ENCODE measurements around the gene B3GNT5. TPM values are rescaled to one million over a fixed set of nuclear protein-coding genes. Genes with fewer than 3 reads are reported as not detected.

The B3GNT5 gene
- total RNA-seq, 2 experiments from 2014 or later, result 0.60 to 0.73 TPM

DNA sequence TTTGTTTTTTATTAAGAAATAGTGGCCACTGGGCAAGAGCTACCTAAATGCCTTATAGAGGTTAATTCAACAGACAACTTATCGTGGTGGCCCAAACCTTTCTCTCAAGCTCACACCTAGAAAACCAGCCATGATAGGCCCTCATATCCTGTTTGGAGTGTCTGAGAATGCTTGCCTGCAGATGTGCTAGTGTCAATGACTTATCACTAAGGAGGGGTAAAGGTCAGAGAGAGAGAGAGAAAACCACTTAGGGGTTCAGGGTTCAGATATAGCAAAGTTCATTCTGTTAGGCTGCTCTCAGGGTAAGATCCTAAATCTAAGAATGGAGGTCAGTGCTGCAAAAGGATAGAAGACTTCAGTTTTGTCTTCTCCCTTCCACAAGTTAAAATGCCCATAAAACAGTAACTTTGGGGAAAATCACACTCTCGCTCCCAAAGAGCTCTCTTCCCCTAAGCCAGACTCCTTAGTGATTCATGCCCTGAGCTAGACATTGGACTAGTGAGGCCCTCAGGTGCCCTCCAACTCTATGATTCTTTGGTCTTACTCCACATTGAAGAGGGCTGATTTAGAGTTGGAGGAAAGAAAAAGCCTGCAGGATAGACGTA is 30.3 kb upstream of the B3GNT5 start:
- no peaks in the 10 kb centered on the region for H3K36me3 Mint-ChIP-seq (ENCODE audit: low read depth)

GRCh38 chr3:183224180-183224970 is 28.7 kb upstream of the B3GNT5 start:
- peak overlapping the region; percentile 21 for H3K4me3 ChIP-seq (ENCODE audit: low read length)
- ATAC-seq (ENCODE audit: poor library complexity), result peak; percentile 98
- CTCF ChIA-PET, result no interaction called here

More for the DNA sequence above, 30.3 kb upstream of the B3GNT5 start:
- Mint-ChIP-seq H3K4me3 (no peak overlapping the region), H3K27me3 (no peaks in the 10 kb centered on the region), H3K27ac (no peak overlapping the region), H3K9me3 (no peaks in the 10 kb centered on the region), H3K4me1 (ENCODE audit: low read depth) (peaks cover 15% of the 10 kb centered on the region)
- POLR2A ChIA-PET, result no interaction called here
- TF ChIP-seq, protein P1, sequence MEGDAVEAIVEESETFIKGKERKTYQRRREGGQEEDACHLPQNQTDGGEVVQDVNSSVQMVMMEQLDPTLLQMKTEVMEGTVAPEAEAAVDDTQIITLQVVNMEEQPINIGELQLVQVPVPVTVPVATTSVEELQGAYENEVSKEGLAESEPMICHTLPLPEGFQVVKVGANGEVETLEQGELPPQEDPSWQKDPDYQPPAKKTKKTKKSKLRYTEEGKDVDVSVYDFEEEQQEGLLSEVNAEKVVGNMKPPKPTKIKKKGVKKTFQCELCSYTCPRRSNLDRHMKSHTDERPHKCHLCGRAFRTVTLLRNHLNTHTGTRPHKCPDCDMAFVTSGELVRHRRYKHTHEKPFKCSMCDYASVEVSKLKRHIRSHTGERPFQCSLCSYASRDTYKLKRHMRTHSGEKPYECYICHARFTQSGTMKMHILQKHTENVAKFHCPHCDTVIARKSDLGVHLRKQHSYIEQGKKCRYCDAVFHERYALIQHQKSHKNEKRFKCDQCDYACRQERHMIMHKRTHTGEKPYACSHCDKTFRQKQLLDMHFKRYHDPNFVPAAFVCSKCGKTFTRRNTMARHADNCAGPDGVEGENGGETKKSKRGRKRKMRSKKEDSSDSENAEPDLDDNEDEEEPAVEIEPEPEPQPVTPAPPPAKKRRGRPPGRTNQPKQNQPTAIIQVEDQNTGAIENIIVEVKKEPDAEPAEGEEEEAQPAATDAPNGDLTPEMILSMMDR (IDR thresholded peaks at IDR 0.05), result no peak
- peaks cover 2% of the 10 kb centered on the region for H3K36me3 ChIP-seq (ENCODE audit: insufficient read depth, low read length)
- DNase-seq (no peak), ATAC-seq (ENCODE audit: poor library complexity) (no peak)
- CTCF ChIA-PET, result no interaction called here
- no peak overlapping the region for H3K27ac ChIP-seq (ENCODE audit: low read depth in 1 of 2, low read length in 2 of 2)
- no peaks in the 10 kb centered on the region for H3K9me3 ChIP-seq (ENCODE audit: control insufficient read depth in 1 of 2, insufficient read depth in 1 of 2, low read length in 2 of 2)
- no peak overlapping the region for H3K4me3 ChIP-seq (ENCODE audit: low read length)
- peaks cover 8% of the 10 kb centered on the region for H3K4me1 ChIP-seq (ENCODE audit: insufficient read depth, low read length)
- H3K27me3 ChIP-seq (ENCODE audit: control insufficient read depth in 1 of 2, insufficient read depth in 2 of 2, low read length in 2 of 2), result no peaks in the 10 kb centered on the region
- intact Hi-C loops (cut with DNase I, micrococcal nuclease), result no loop called here

GRCh38 chr3:183226333-183226890 is 26.6 kb upstream of the B3GNT5 start:
- H3K27ac Mint-ChIP-seq, result no peak overlapping the region
- no peaks in the 10 kb centered on the region for H3K27me3 Mint-ChIP-seq
- ChIA-PET CTCF (no interaction called here), POLR2A (no interaction called here)
- Histone ChIP-seq H3K36me3 (ENCODE audit: insufficient read depth, low read length) (peaks cover 2% of the 10 kb centered on the region), H3K9me3 (ENCODE audit: control insufficient read depth in 1 of 2, insufficient read depth in 1 of 2, low read length in 2 of 2) (no peaks in the 10 kb centered on the region), H3K27me3 (ENCODE audit: control insufficient read depth in 1 of 2, insufficient read depth in 2 of 2, low read length in 2 of 2) (no peaks in the 10 kb centered on the region), H3K27ac (ENCODE audit: low read depth in 1 of 2, low read length in 2 of 2) (no peak overlapping the region), H3K4me1 (ENCODE audit: insufficient read depth, low read length) (peaks cover 8% of the 10 kb centered on the region), H3K4me3 (ENCODE audit: low read length) (no peak overlapping the region)
- TF ChIP-seq, protein P1 (IDR thresholded peaks at IDR 0.05), result no peak
- ATAC-seq (ENCODE audit: poor library complexity) (no peak), DNase-seq (no peak)
- no peaks in the 10 kb centered on the region for H3K9me3 Mint-ChIP-seq
- peaks cover 15% of the 10 kb centered on the region for H3K4me1 Mint-ChIP-seq (ENCODE audit: low read depth)
- no peaks in the 10 kb centered on the region for H3K36me3 Mint-ChIP-seq (ENCODE audit: low read depth)
- intact Hi-C loops (cut with DNase I, micrococcal nuclease), result no loop called here
- no peak overlapping the region for H3K4me3 Mint-ChIP-seq

More at GRCh38 chr3:183224180-183224970, 28.7 kb upstream of the B3GNT5 start:
- Mint-ChIP-seq H3K27ac (peak overlapping the region; percentile 2), H3K4me1 (ENCODE audit: low read depth) (peaks cover 15% of the 10 kb centered on the region), H3K36me3 (ENCODE audit: low read depth) (no peaks in the 10 kb centered on the region), H3K9me3 (no peaks in the 10 kb centered on the region), H3K4me3 (peak overlapping the region; percentile 75), H3K27me3 (no peaks in the 10 kb centered on the region)
- Histone ChIP-seq H3K4me1 (ENCODE audit: insufficient read depth, low read length) (peaks cover 8% of the 10 kb centered on the region), H3K27ac (ENCODE audit: low read depth in 1 of 2, low read length in 2 of 2) (no peak overlapping the region), H3K36me3 (ENCODE audit: insufficient read depth, low read length) (peaks cover 2% of the 10 kb centered on the region), H3K9me3 (ENCODE audit: control insufficient read depth in 1 of 2, insufficient read depth in 1 of 2, low read length in 2 of 2) (no peaks in the 10 kb centered on the region), H3K27me3 (ENCODE audit: control insufficient read depth in 1 of 2, insufficient read depth in 2 of 2, low read length in 2 of 2) (no peaks in the 10 kb centered on the region)
- POLR2A ChIA-PET, result interaction anchor here (0.6 to 1.2 kb wide), 4 partner anchors 61 to 158 kb away, joined by 3 to 5 read pairs (median 4); no protein-coding TSS in a partner anchor
- peak in 13 of 14 experiments; percentile 2 to 55 (median 23) for DNase-seq
- intact Hi-C loops (cut with DNase I, micrococcal nuclease), result no loop called here
- TF ChIP-seq, protein P1 (IDR thresholded peaks at IDR 0.05), result no peak
